Astrocyte (in vitro differentiated cells and primary cell): ENCODE results near the gene ZFYVE19.

ENCODE experiments used
- EZH2 ChIP-seq: IDR thresholded peaks from 2 replicates; pipeline ENCODE4 v1.6.1; 2012; ENCODE audit warnings: mild to moderate bottlenecking, low read length, inconsistent platforms; ENCODE audit not compliant: insufficient read depth
- TF ChIP-seq, protein P1 (sequence below): IDR thresholded peaks from 2 replicates; pipeline ENCODE4 v1.5.1; 2011; ENCODE audit warnings: low read depth, mild to moderate bottlenecking, inconsistent platforms, low read length, moderate library complexity; ENCODE audit not compliant: insufficient read depth

DNA sequence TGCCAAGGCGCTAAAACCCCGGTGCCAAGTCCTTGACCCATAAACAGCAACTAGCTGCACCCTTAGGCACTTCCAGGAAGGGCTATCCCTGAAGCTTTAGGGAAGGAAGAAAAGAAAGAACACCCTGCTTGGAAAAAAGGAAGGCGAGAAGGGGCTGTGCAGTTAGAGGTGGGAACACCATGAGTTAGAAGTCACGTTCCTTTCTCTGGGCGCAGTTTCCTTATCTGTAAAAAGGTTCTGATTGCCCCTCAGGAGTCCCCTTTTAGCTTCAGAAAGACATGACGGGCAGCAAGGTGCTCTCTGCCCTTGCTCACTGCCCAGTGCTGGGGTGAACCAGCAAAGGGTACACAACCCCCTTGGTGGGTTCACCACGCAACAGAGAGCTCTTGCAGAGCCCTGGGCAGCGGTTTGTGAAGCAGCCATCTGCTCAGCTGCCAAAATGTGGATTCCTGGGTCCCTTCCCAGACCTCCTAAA lies 42.2 kb upstream of the ZFYVE19 start:
- TF ChIP-seq, protein P1, sequence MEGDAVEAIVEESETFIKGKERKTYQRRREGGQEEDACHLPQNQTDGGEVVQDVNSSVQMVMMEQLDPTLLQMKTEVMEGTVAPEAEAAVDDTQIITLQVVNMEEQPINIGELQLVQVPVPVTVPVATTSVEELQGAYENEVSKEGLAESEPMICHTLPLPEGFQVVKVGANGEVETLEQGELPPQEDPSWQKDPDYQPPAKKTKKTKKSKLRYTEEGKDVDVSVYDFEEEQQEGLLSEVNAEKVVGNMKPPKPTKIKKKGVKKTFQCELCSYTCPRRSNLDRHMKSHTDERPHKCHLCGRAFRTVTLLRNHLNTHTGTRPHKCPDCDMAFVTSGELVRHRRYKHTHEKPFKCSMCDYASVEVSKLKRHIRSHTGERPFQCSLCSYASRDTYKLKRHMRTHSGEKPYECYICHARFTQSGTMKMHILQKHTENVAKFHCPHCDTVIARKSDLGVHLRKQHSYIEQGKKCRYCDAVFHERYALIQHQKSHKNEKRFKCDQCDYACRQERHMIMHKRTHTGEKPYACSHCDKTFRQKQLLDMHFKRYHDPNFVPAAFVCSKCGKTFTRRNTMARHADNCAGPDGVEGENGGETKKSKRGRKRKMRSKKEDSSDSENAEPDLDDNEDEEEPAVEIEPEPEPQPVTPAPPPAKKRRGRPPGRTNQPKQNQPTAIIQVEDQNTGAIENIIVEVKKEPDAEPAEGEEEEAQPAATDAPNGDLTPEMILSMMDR: no peak
- no peak for TF ChIP-seq EZH2
